Measurements from ENCODE around the gene MRPL24. TPM values are rescaled to one million over a fixed set of nuclear protein-coding genes. Genes with fewer than 3 reads are reported as not detected.

The MRPL24 gene
- total and polyA plus RNA-seq, 2 of the 4 experiments (the other 2 are of a cell fraction): 68.8 to 99.5 TPM

GRCh38 chr1:156749419-156750118 lies 8.7 kb upstream of the MRPL24 start:
- dilution Hi-C loops (cut with HindIII; ENCODE audit: low sequenced_read_pairs, unreplicated experiment) (no loop called here), intact Hi-C loops (cut with micrococcal nuclease) (no loop called here)

More at GRCh38 chr1:156749419-156750118, 8.7 kb upstream of the MRPL24 start:
- 0 out of 2 replicates have a peak, but pooled peaks cover 11% of the 10 kb centered on the region for H4K20me1 ChIP-seq (ENCODE audit: insufficient read depth, low read length)
- H3K4ac ChIP-seq (ENCODE audit: low read depth, low read length): peak overlapping the region; percentile 98
- peak overlapping the region; percentile 97 for H3K23ac ChIP-seq (ENCODE audit: low read depth, low read length)
- ATAC-seq (ENCODE audit: low read depth) (no peak), DNase-seq (no peak)
- peak overlapping the region; percentile 95 for H2BK120ac ChIP-seq (ENCODE audit: low read depth, low read length)
- CTCF ChIA-PET: no interaction called here
- peak overlapping the region; percentile 86 for H3K4me3 ChIP-seq (ENCODE audit: insufficient read depth, low read depth, low read length)
- H3K36me3 ChIP-seq (ENCODE audit: control insufficient read depth, insufficient read depth, low read length): peaks cover 4% of the 10 kb centered on the region; the same call in 1 of the 2 replicates
- peak overlapping the region; percentile 83 for H2AK5ac ChIP-seq (ENCODE audit: low read depth, low read length)
- H3K18ac ChIP-seq (ENCODE audit: low read depth, low read length): peak overlapping the region; percentile 73
- H3K79me1 ChIP-seq (ENCODE audit: low read depth in 1 of 2, low read length in 2 of 2): peaks cover 16 to 63% of the 10 kb centered on the region in 2 experiments
- H2BK20ac ChIP-seq (ENCODE audit: low read depth, low read length): peak overlapping the region; percentile 74
- BruUV-seq (replicated peaks): no TSS peak
- peak overlapping the region; percentile 91; the same call in 1 of the 2 replicates for H3K56ac ChIP-seq (ENCODE audit: extremely low read depth, insufficient read depth, low read length)
- peak overlapping the region; percentile 93 for H3K4me2 ChIP-seq (ENCODE audit: low read depth, low read length)
- peak overlapping the region; percentile 78 for H3K9ac ChIP-seq (ENCODE audit: low read depth, low read length)
- peak overlapping the region; percentile 90 for H4K5ac ChIP-seq (ENCODE audit: low read depth, low read length)
- peak overlapping the region; percentile 100 for H2AK9ac ChIP-seq (replicated peaks; ENCODE audit: low read depth, low read length, poor library complexity)
- H3K4me1 ChIP-seq (ENCODE audit: control insufficient read depth, insufficient read depth, low read length): peaks cover 35% of the 10 kb centered on the region
- in situ Hi-C loops (cut with MboI; ENCODE audit: low sequenced_read_pairs): no loop called here
- POLR2A ChIA-PET (ENCODE audit: unreplicated experiment): no interaction called here
- H3K9me3 ChIP-seq (ENCODE audit: control insufficient read depth, insufficient read depth, low read length): no peaks in the 10 kb centered on the region
- peak overlapping the region; percentile 95 for H3K27ac ChIP-seq (ENCODE audit: insufficient read depth, low read length)
- 47% methylated on average over 2 of the region's 8 CpGs; no CpG with 5 or more reads in 1 of the 2 experiments for WGBS, 2 experiments (ENCODE audit: extremely low coverage in 2 of 2, insufficient read length in 1 of 2)
- H3K27me3 ChIP-seq (ENCODE audit: control insufficient read depth, insufficient read depth, low read length): no peaks in the 10 kb centered on the region
- H3K14ac ChIP-seq (replicated peaks; ENCODE audit: low read depth, low read length): peak overlapping the region; percentile 99
- H4K91ac ChIP-seq (ENCODE audit: insufficient read depth, low read depth, low read length): peak overlapping the region; percentile 99
- no peak overlapping the region for H2AFZ ChIP-seq (replicated peaks; ENCODE audit: low read length, poor library complexity)
- peak overlapping the region; percentile 97 for H2BK15ac ChIP-seq (ENCODE audit: low read depth, low read length)
- TF ChIP-seq SMC3 (IDR thresholded peaks at IDR 0.05; ENCODE audit: low read depth, low read length): no peak
- no peak for TF ChIP-seq FOS (IDR thresholded peaks at IDR 0.05; ENCODE audit: low read depth, low read length)
- TF ChIP-seq CHD1 (IDR thresholded peaks at IDR 0.05; ENCODE audit: low read depth, low read length): no peak
- no peak for TF ChIP-seq MAZ (IDR thresholded peaks at IDR 0.05; ENCODE audit: borderline replicate concordance, low read depth, low read length)
- no peak for TF ChIP-seq MXI1 (IDR thresholded peaks at IDR 0.05; ENCODE audit: borderline replicate concordance, low read depth, low read length)
- no peak for TF ChIP-seq CTCF (conservative IDR thresholded peaks at IDR 0.05; ENCODE audit: low read depth, low read length)
- TF ChIP-seq RFX5 (IDR thresholded peaks at IDR 0.05; ENCODE audit: low read depth, low read length): no peak
- no peak for TF ChIP-seq RAD21 (IDR thresholded peaks at IDR 0.05; ENCODE audit: low read length)
- TF ChIP-seq BHLHE40 (IDR thresholded peaks at IDR 0.05; ENCODE audit: low read depth, low read length): no peak
- TF ChIP-seq CEBPB (IDR thresholded peaks at IDR 0.05; ENCODE audit: low read depth, low read length): no peak
- no peak for TF ChIP-seq USF2 (IDR thresholded peaks at IDR 0.05; ENCODE audit: low read depth, low read length)
- TF ChIP-seq POLR2A (IDR thresholded peaks at IDR 0.05; ENCODE audit: low read depth, low read length): no peak
- TF ChIP-seq MAFK (IDR thresholded peaks at IDR 0.05; ENCODE audit: low read depth, low read length): no peak
- no peak for TF ChIP-seq ELK1 (IDR thresholded peaks at IDR 0.05; ENCODE audit: borderline replicate concordance, low read depth, low read length)
- no peak for TF ChIP-seq NFE2L2 (IDR thresholded peaks at IDR 0.05; ENCODE audit: low read depth, low read length)
- peaks cover 25% of the 10 kb centered on the region; the same call in 1 of the 2 replicates for H3K9me1 ChIP-seq (ENCODE audit: insufficient read depth, low read length)
- peak overlapping the region; percentile 98 for H2BK5ac ChIP-seq (ENCODE audit: low read depth, low read length, poor library complexity, severe bottlenecking)
- peak overlapping the region; percentile 93 to 96 for H4K8ac ChIP-seq (ENCODE audit: low read depth in 2 of 2, low read length in 2 of 2)

All from IMR-90 (cell line).